Measurements from ENCODE around the gene SEMA5A.

GRCh38 chr5:9573796-9574195, 27.9 kb upstream of the SEMA5A start:
- no peak for TF ChIP-seq POLR2AphosphoS5 (IDR thresholded peaks at IDR 0.05; ENCODE audit: low read depth, low read length)
- no peak for TF ChIP-seq POLR2A (IDR thresholded peaks at IDR 0.05; ENCODE audit: low read depth, low read length)
- TF ChIP-seq TAF1 (IDR thresholded peaks at IDR 0.05; ENCODE audit: borderline replicate concordance, low read depth, low read length) = no peak

Measured in GM12892 (cell line).